H7 (cell line): ENCODE data around the gene RCAN1. TPM values are rescaled to one million over a fixed set of nuclear protein-coding genes. Genes with fewer than 3 reads are reported as not detected.

ENCODE experiments used
- DNase-seq: peaks from one replicate; pipeline ENCODE4 v3.0.0; 2012
- H3K27me3 ChIP-seq: 2 replicates; pipeline ENCODE4 v1.6.0; 2011; ENCODE audit warnings: mild to moderate bottlenecking, low read length; ENCODE audit not compliant: control insufficient read depth, insufficient read depth
- H3K36me3 ChIP-seq: replicated peaks from 2 replicates; pipeline ENCODE4 v1.5.1; 2011; ENCODE audit warnings: low read length; ENCODE audit not compliant: control insufficient read depth, insufficient read depth
- H3K4me3 ChIP-seq: 2 replicates; pipeline ENCODE4 v1.5.1; 2011; ENCODE audit warnings: low read depth, mild to moderate bottlenecking, control low read depth, low read length, moderate library complexity; ENCODE audit not compliant: insufficient read depth
- total RNA-seq: library from RNA; depleted of rRNA; stranded (reverse); fragments of >200 nt; shearing (Covaris generic); gene quantifications from 2 replicates; pipeline ENCODE4 v1.2.3, GENCODE V29; 2014

RCAN1 gene
- total RNA-seq, 1 experiment from 2014 or later, result 4.0 TPM

GRCh38 chr21:34519016-34519415 is 95.9 kb downstream of the RCAN1 start:
- Histone ChIP-seq H3K36me3 (no peaks in the 10 kb centered on the region), H3K27me3 (no peaks in the 10 kb centered on the region)
- DNase-seq, result no peak

GRCh38 chr21:34518301-34518700 is 96.6 kb downstream of the RCAN1 start:
- H3K4me3 ChIP-seq, result no peak overlapping the region
- no peaks in the 10 kb centered on the region for H3K27me3 ChIP-seq
- DNase-seq, result no peak
- H3K36me3 ChIP-seq, result no peaks in the 10 kb centered on the region

More at GRCh38 chr21:34519016-34519415, 95.9 kb downstream of the RCAN1 start:
- H3K4me3 ChIP-seq, result no peak overlapping the region

- no peaks in the 10 kb centered on the region for H3K36me3 ChIP-seq
- H3K4me3 ChIP-seq, result no peak overlapping the region
- no peaks in the 10 kb centered on the region for H3K27me3 ChIP-seq
- DNase-seq, result peak; percentile 72
These were observed 97.2 kb downstream of the RCAN1 start for GRCh38 chr21:34517491-34518245.

GRCh38 chr21:34517039-34517438 is 97.9 kb downstream of the RCAN1 start:
- Histone ChIP-seq H3K36me3 (no peaks in the 10 kb centered on the region), H3K4me3 (no peak overlapping the region), H3K27me3 (no peaks in the 10 kb centered on the region)
- DNase-seq, result no peak

- DNase-seq, result no peak
- Histone ChIP-seq H3K4me3 (no peak overlapping the region), H3K36me3 (no peaks in the 10 kb centered on the region), H3K27me3 (no peaks in the 10 kb centered on the region)
These were observed 100.3 kb downstream of the RCAN1 start for GRCh38 chr21:34514576-34515115.

- Histone ChIP-seq H3K36me3 (no peaks in the 10 kb centered on the region), H3K4me3 (no peak overlapping the region), H3K27me3 (no peaks in the 10 kb centered on the region)
- DNase-seq, result no peak
These were observed 101.7 kb downstream of the RCAN1 start for GRCh38 chr21:34513129-34513675.

- Histone ChIP-seq H3K4me3 (no peak within 1 kb of the TSS), H3K27me3 (no peaks in the 10 kb centered on the region), H3K36me3 (no peaks in the 10 kb centered on the region)
- no peak for DNase-seq
These were observed 103.0 kb downstream of the RCAN1 start, which contains the start of gene KCNE1 for GRCh38 chr21:34511787-34512455. KCNE1 (minus strand) TSS chr21:34512210; CDS start chr21:34449634, 62,576 bp downstream.

GRCh38 chr21:34511181-34511580 is 103.7 kb downstream of the RCAN1 start:
- Histone ChIP-seq H3K36me3 (no peaks in the 10 kb centered on the region), H3K27me3 (no peaks in the 10 kb centered on the region), H3K4me3 (no peak overlapping the region)
- no peak for DNase-seq

GRCh38 chr21:34510148-34511142 is 104.5 kb downstream of the RCAN1 start:
- Histone ChIP-seq H3K4me3 (no peak overlapping the region), H3K36me3 (no peaks in the 10 kb centered on the region), H3K27me3 (no peaks in the 10 kb centered on the region)
- DNase-seq, result peak; percentile 87

- Histone ChIP-seq H3K36me3 (no peaks in the 10 kb centered on the region), H3K27me3 (no peaks in the 10 kb centered on the region), H3K4me3 (no peak overlapping the region)
- no peak for DNase-seq
These were observed 105.8 kb downstream of the RCAN1 start for GRCh38 chr21:34509151-34509550.

- no peaks in the 10 kb centered on the region for H3K27me3 ChIP-seq
- no peak for DNase-seq
- H3K4me3 ChIP-seq, result no peak overlapping the region
- no peaks in the 10 kb centered on the region for H3K36me3 ChIP-seq
These were observed 110.3 kb downstream of the RCAN1 start for GRCh38 chr21:34504595-34504994.

- H3K4me3 ChIP-seq, result no peak overlapping the region
- no peak for DNase-seq
- H3K36me3 ChIP-seq, result no peaks in the 10 kb centered on the region
- no peaks in the 10 kb centered on the region for H3K27me3 ChIP-seq
These were observed 112.3 kb downstream of the RCAN1 start for GRCh38 chr21:34502480-34503106.

- H3K36me3 ChIP-seq, result no peaks in the 10 kb centered on the region
- H3K27me3 ChIP-seq, result no peaks in the 10 kb centered on the region
- no peak for DNase-seq
- H3K4me3 ChIP-seq, result no peak overlapping the region
These were observed 113.2 kb downstream of the RCAN1 start for GRCh38 chr21:34501716-34502115.
